Skeletal muscle cell (primary cell): ENCODE results near the gene C4orf36.
A peak's percentile ranks its signal among the peaks of the same experiment; 100 is the strongest.

ENCODE experiments used
- DNase-seq: peaks from one replicate; pipeline ENCODE4 v3.0.0-alpha.2; 2010; ENCODE audit warnings: low read depth
- H3K4me3 ChIP-seq: 2 replicates; pipeline ENCODE4 v1.5.1; 2011; ENCODE audit warnings: low read depth, mild to moderate bottlenecking, control low read depth, low read length, moderate library complexity

Gene C4orf36

GRCh38 chr4:86891762-86892635 is at the start of gene C4orf36:
TSS of gene C4orf36 (minus strand) at chr4:86892422. CDS start at chr4:86891520, 902 bp downstream.
- no peak for DNase-seq
- peak within 1 kb of the TSS; percentile 73 for H3K4me3 ChIP-seq

- no peak overlapping the region for H3K4me3 ChIP-seq
- no peak for DNase-seq
Measured at GRCh38 chr4:86940920-86941460, 48.8 kb upstream of the C4orf36 start.

DNA sequence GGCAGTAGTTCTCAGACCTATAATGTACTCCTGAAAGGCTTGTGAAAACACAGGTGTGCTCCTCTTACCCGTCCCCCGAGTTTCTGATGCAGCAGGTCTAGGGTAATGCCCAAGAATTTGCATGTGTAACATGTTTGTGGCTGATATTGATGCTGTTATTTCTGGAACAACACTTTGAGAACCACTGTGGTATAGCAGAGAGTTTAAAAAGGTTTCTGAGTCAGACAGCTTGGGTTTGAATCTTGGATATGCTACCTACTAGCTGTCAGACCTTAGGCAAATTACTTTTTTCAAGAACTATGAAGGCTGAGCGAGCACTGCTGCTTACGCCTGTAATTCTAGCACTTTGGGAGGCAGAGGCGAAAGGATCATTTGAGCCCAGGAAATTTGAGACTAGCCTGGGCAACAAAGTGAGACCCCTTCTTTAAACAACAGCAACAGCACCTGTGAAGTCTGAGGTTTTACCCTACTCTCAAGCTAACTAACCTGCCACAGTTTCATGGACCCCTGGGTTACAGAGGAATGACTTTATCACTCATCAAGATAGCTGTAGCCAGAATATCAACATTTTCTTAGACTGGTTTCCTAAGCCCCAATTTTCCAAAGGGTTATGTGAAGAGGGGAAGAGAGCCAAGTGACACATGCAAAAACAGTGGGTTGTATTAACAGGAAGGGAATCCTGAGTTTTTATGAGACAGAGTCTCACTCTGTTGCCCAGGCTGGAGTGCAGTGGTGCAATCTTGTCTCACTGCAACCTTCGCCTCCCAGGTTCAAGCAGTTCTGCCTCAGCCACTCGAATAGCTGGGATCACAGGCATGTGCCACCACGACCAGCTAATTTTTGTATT is 47.7 kb upstream of the C4orf36 start:
- DNase-seq = no peak
- no peak overlapping the region for H3K4me3 ChIP-seq

DNA sequence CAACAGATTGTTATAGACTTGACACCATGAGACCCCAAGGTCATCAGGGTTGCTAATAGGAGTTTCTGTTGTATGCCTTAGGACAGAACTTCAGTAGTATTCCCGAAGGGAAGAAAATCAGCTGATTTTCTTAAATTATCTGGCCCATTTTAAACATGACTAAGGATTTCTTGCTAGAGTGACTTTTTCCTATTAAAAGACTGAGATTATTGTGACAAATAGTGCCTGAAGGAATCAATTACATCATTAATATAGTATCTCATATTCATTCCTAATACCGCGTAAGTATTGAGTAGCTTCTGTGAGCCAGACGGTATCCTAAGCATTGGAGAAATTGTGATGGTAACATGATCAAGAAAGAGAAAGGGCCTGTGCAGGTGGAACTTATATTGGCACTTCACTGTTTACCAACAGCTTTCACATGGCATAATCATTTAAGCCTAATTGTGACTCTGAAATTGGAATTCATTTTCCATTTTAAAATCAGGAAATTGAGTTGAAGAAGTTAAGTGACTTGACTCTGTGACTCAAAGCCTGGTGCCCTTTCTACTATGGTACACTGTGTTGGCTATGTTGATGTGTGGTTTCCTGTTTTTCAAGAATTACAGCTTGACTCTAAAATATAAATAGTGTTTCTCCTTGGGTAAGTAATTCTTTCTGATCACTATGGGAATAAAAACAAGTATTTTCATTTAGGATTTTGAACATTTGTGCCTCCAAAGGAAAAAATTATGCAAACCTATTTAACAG is 46.7 kb upstream of the C4orf36 start:
- DNase-seq = no peak
- no peak overlapping the region for H3K4me3 ChIP-seq

DNA sequence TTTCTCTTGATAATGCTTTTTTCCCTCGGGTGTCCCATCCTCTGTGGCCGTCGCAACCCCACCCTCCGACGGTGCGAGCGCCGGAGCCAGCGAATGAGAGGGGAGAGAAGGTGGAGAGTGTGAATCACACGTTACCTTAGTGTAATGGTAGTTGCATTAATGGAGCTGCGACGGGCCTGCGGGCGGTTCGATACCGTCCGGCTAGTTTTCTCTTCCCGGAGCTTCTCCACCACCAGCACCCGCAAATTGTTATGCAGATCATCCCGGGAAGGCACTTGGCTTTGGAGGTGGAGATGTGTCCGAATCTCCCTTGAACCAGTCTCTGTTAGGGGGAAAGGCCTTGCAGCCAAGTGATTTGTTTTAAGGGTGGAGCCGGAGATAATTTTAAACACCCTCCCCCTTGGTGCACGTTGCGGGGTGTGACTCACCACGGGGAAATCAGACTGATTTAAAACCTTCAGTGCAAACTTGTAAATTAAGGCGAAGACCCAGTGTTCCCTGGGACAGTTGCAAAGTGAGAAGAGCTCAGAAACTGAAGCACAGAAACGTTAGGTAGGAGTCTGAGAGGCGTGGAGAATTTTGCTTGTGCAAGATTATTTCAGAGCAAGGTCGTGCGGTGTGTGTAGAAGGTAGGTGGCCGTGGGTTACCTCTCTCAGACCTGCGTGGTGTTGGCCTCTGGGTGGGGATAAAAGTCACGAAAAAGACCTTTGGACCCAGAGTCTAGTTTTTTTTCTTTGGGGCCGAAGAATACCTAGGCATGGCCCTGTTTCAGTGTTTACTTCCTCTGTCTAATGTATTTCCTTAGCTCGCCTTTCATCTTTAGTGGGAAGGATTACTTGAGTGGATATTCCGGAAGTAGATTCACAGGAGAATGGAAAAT is 43.9 kb upstream of the C4orf36 start:
- DNase-seq = no peak
- H3K4me3 ChIP-seq = peak overlapping the region; percentile 81

- DNase-seq = no peak
- H3K4me3 ChIP-seq = peak overlapping the region; percentile 81
Measured at GRCh38 chr4:86935566-86935852, 43.3 kb upstream of the C4orf36 start.

GRCh38 chr4:86934771-86935565 is 42.7 kb upstream of the C4orf36 start, which contains the start of gene AFF1:
TSS of gene AFF1 (plus strand) at chr4:86935011. CDS start at chr4:86948534, 13,523 bp downstream.
- H3K4me3 ChIP-seq = peak within 1 kb of the TSS; percentile 81
- peak; percentile 45 for DNase-seq

- H3K4me3 ChIP-seq = peak overlapping the region; percentile 81
- DNase-seq = no peak
Measured at GRCh38 chr4:86934147-86934770, 42.0 kb upstream of the C4orf36 start.

GRCh38 chr4:86928400-86929255 is 36.4 kb upstream of the C4orf36 start:
- no peak overlapping the region for H3K4me3 ChIP-seq
- DNase-seq = no peak

DNA sequence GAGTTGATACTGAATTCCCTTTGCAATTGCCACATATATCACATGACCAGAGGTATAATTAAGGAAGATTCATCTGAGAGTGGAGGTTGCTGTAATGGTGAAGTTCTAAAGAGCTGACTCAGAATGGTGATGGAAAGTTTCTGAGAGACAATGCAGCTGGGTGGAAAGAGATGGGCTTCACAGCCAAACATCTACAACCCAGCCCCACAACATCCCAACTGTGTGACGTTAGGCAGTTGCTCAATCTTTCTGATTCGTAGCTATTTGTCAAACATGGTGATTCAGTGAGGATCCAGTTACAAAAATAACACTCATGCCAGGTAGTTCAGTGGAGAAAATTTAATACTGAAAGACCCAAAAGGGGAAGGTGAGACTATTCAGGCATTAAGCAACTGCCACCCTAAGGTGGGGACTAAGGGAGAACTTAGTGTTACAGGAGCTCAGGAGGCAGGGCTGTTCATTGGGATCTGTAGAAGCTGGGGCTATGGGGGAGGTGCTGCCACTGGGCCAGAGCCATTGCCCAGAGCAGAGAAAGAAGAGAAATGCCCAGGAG is 35.7 kb upstream of the C4orf36 start:
- no peak overlapping the region for H3K4me3 ChIP-seq
- DNase-seq = peak; percentile 98

DNA sequence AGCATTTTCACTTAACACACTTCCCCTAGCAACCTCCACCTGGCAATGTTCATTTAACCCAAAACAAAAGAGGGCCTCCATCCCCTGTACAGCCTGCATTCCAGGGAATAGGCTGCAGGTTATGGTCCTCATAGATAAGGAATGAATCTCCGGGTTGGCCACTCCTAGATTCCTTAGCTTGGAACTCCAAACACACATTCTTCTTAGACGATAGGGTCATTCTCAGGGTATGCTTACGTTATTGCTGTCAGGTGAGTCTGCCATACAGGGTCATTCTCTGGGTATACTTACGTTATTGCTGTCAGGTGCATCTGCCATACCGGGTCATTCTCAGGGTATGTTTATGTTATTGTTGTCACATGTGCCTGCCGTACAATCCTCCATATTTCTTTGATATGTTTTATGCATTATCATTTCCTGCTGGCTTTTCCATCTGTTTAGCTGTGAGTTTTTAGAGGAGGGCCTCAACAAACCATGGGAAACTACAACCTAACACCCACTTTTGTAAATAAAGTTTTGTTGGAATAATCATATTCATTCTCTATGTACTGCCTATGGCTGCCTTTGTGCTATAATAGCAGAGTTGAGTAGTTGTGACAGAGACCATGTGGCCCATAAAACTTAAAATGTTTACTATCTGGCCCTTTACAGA is 34.3 kb upstream of the C4orf36 start:
- DNase-seq = no peak
- H3K4me3 ChIP-seq = no peak overlapping the region

DNA sequence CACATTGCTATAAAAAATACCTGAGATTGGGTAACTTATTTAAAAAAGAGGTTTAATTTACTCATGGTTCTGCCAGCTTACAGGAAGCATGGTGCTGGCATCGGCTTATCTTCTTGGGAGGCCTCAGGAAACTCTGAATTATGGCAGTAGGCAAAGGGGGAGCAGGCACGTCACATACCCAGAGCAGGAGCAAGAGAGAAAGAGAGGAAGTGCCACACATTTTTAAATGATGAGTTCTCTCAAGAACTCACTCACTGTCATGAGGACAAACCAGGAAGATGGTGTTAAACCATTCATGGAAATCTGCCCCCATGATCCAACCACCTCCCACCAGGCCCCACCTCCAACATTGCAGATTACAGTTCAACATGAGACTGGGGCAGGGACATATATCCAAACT is 32.6 kb upstream of the C4orf36 start:
- no peak overlapping the region for H3K4me3 ChIP-seq

DNA sequence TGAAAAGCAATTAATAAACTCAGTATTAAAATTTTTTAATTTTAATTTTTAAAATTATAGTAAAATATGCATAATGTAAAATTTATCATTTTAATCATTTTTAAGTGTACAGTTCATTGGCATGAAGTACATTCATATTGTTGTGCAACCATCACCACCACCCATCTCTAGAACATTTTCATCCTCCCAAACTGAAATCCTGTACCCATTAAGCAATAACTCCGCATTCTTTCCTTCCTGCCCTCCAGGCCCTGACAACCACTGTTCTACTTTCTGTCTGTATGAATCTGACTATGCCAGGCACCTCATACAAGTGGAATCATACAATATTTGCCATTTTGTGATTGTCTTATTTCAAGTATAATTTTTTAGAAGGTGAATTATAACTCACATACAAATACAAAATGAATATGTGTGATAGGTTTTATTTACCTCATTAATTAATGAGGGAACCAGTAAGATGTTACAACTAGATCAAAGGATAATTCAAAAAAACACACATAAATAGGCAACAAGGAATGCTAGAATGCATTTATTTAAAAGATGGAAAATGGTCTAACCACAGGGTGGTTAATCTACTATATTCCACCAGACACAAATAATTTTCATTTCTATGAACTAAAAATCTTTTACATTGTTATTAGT is 29.5 kb upstream of the C4orf36 start:
- DNase-seq = no peak
- H3K4me3 ChIP-seq = no peak overlapping the region

More for the DNA sequence above, 32.6 kb upstream of the C4orf36 start:
- DNase-seq = peak; percentile 72

GRCh38 chr4:86919561-86920223 is 27.5 kb upstream of the C4orf36 start:
- no peak for DNase-seq
- no peak overlapping the region for H3K4me3 ChIP-seq

- DNase-seq = peak; percentile 67
- no peak overlapping the region for H3K4me3 ChIP-seq
Measured at GRCh38 chr4:86918539-86919072, 26.4 kb upstream of the C4orf36 start.
